ENCODE results near the gene C14orf93.

The C14orf93 gene

GRCh38 chr14:23044840-23045239 lies 34.9 kb upstream of the C14orf93 start:
- DNase-seq = no peak

- DNase-seq = no peak
Measured at GRCh38 chr14:23043754-23044153, 33.8 kb upstream of the C14orf93 start.

DNA sequence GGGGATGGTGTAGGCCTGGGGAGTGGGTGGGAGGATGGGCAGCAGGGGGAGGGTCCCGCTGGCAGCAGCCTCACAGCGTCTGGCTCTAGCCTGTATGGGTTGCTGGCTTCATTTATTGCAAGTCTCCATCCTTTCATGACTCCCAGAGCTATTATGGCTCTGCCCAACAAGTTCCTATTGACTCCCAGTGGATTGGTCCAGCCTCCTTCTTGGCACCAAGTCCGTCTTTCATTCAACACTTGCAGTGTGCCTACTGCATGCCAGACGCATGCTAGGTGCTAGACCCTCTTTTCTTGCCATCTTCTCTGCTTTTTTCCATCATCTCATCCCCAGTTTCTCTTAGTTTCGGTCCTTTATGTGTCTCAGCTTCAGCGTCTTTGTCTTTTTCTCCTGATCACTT lies 33.2 kb upstream of the C14orf93 start:
- no peak for DNase-seq

GRCh38 chr14:23042162-23042965 lies 32.4 kb upstream of the C14orf93 start, which contains the start of gene PSMB11:
PSMB11 (plus strand) TSS chr14:23042212; CDS start chr14:23042226, 14 bp downstream.
- no peak for DNase-seq

- DNase-seq = no peak
Measured at GRCh38 chr14:23041729-23042128, 31.8 kb upstream of the C14orf93 start.

DNA sequence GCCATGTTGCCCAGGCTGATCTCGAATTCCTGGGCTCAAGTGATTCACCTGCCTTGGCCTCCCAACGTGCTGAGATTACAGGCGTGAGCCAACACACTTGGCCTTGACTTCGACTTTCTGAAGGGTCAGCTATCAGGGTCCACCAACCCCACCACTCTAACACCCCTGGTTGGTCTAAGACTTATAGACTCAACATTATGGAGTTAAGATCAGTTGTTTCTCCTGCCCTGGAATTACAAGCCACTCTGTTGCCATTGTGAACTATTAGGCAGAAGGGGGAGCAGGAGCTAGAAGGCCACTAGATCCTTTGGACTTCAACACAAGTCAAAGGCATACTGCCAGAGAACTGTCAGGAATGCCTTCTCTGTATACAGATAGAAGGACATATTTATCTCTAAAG lies 30.2 kb upstream of the C14orf93 start:
- DNase-seq = no peak

- DNase-seq = no peak
Measured at GRCh38 chr14:23035303-23036144, 25.6 kb upstream of the C14orf93 start.

DNA sequence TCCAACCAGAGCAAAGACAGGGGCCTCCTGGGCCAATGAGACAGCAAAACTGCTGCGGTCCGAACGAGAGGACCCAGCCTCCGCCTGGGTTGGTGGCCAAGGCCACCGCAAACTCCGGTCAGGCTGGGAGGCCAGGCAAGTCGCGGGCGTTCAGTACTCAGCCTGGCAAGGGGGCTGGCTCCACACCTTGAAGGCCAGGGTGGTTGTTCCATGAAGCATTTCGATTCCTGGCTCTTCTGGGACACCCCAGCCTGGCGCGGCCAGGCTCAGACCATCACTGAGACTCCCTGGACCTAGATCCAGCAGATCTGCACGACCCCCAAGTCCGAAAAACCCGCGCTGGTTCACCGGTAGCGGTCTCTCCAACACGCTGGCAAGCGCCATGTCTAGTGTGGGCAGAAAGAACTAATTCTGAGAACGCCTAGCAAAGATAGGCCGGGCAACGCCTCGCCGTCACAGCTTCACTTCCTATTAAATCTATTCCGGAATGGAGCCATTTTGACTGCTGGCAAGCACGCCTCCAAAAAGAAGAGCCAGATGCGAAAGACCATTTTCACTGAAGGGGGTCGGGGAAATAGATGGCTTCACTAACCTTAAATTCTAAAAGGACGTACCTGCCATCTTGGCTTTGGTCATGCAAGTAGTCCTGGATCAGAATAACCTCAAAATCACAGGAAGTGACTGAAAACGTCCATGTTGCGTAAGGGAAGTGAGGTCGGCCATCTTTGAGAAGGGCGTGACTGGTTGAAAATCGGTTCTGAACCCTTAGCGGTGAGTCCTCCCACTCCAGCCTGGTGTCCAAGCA lies 24.8 kb upstream of the C14orf93 start, which contains the start of gene PSMB5:
Gene PSMB5, minus strand, starts transcription at position 403 of the 805 bp plus-strand sequence. Its CDS starts 19 bp downstream, at position 384.
- DNase-seq = no peak

GRCh38 chr14:23033801-23034497 lies 24.0 kb upstream of the C14orf93 start:
- no peak for DNase-seq

DNA sequence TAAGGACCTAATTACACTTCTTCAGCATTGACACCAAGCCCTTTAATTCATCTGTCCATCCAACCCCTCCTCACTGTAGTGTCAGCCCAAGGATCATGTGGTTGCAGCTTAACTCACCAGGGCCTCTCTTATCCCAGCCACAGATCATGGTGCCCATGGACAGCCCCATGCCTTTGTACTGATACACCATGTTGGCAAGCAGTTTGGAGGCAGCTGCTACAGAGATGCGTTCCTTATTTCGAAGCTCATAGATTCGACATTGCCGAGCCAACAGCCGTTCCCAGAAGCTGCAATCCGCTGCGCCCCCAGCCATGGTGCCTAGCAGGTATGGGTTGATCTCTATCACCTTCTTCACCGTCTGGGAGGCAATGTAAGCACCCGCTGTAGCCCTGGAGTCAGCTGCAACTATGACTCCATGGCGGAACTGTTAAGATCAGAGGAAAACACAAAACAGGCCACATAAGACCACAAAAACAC lies 23.3 kb upstream of the C14orf93 start:
- no peak for DNase-seq

GRCh38 chr14:23030936-23031335 lies 21.0 kb upstream of the C14orf93 start:
- DNase-seq = no peak

- DNase-seq = no peak
Measured at GRCh38 chr14:23028799-23029198, 18.9 kb upstream of the C14orf93 start.

GRCh38 chr14:23025151-23025814 lies 15.3 kb upstream of the C14orf93 start:
- no peak for DNase-seq

DNA sequence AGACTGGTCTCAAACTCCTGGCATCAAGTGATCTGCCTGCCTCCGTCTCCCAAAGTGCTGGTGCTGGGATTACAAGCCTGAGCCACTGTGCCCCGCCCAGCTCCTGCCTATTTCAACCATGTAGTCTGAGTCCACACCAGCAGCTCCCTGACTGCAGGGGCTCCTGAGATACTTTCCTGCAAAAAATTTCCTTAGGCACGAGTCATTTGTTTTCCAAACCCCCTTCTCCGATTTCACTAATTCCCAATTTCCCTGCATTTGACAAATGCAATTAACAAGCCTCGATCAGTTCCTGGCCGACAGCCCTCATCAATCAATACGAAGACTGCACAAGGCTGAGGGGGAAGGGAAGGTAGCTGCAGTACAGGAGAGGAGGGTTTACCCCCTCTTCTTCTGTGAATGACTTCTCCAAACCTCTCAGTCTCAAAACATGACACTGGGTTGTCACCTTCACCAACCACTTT lies 14.7 kb upstream of the C14orf93 start:
- DNase-seq = no peak

GRCh38 chr14:23023795-23024152 lies 13.8 kb upstream of the C14orf93 start:
- no peak for DNase-seq

DNA sequence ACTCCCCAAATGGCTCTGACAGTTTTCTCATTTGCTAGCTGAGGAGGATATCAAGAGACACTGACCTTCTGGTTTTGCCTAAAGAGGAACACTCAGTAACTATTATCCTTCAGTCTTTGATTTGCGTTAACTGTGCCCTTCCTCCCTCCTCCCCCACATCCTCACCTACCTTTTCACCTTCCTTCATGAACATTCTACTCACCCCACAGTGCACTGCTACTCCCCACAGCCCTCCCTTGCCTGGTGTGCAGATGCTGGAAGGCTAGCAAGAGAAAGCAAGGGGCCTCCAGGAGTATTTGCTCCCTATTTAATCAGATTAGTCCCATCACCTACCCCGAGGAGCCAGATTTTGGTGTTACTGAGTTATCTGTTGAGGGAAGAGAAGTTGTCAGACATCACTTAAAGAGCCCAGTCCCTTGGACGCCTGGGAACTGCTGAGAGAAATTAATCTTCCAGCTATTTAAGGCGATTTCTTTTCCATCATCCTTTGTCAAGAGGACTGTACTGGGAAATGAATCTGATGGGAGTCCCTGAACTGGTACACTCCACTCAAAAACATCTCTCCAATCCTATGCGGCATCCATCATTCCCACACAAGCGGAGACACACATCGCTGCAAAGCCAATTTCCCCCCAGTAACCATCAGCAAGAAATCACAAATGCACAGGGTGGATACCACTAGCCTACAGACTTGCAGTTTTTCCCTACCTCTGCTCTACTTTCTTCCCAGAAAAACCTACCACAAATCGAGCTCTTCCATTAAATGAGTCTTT lies 13.3 kb upstream of the C14orf93 start:
- DNase-seq = no peak

- no peak for DNase-seq
Measured at GRCh38 chr14:23021889-23022442, 12.0 kb upstream of the C14orf93 start.

- no peak for DNase-seq
Measured at GRCh38 chr14:23021434-23021833, 11.5 kb upstream of the C14orf93 start.

- no peak for DNase-seq
Measured at GRCh38 chr14:23020143-23021128, 10.5 kb upstream of the C14orf93 start.
